Measurements from ENCODE around the gene RBMS3.

The RBMS3 gene

DNA sequence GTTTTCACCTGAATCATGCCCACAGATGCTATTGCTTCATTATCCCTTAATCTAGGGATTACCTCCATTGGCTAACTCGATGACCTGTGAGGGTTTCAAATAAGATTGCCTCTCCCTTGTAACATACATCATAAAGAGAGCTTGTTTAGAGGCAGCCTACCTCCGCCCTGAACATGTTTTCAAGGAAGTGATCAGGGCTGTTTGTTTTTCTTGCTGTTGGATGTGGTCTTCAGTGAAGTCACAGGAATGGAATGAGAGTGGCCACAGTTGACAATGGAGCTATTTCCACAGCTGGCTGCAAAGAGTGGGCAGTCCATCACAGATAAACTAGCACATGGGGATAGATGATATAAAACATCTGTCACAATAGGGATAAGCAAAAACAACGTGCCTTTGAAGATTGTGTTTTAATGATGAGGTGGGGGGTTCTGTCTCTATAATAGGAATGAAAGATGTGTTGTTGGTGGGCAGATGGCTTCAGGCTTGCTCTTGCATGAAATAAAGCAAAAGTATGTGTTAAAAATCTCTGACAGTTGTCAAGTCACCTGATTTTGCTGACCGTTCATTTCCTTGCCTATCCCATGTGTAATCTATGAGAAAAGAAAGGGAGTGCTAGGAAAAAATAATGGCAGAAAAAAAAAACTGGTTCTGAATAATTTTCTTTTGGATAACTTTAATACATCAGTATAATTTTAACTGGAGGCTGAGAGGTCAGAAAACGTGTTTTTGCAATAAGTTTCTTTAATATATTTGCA lies 642.3 kb downstream of the RBMS3 start:
- no peak for DNase-seq

DNA sequence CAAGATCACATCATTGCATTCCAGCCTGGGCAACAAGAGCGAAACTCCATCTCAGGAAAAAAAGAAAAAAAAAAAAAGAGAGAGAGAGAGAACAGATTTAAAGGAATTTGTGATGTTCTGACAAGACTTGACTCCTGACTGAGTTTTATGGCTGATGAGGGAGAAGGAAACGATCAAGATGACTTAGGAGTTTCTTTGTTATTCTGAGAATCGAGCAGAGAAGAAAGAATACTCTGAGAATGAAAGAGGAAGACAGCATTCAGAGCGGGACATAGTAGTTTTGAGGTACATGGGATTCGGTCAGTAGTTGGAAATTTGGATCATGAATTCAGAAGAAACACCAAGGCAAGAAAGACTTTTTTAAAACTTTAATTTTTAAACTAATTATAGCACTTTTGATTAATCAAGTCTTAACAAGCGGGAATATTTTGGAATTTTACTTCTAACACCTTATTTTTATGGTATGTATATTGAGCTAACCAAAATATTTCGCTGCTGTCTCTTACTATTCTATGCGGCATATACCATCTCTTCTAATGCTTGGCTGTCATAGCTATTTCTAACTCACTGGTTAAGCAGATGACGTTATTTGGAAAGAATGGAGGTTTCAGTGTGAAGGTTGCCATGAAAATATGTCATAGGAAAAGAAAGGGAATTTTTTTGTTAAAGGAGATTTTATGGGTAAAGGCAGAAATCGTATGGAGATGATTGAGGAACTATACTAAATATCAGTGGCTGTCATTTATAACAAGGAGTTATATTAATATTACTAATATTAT lies 644.1 kb downstream of the RBMS3 start:
- no peak for DNase-seq

DNA sequence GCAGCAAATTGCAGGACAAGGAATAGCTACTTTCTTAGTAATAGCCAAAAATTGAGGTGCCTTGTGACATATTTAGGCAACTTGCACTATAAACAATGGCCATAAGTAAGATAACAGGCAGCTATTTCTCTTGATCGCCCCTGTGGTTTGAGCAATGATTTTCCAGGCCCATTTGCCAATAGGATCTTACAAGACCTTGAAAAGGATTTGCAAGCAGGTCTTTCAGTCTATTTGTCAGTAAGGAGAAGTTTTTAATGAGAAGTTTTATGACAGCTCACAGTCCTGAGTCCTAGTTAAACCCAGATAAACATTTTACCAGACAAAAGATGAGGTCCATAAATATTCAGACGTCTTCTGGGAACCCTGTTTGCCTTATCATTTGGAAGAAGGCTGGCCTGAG lies 645.5 kb downstream of the RBMS3 start:
- DNase-seq, result no peak

DNA sequence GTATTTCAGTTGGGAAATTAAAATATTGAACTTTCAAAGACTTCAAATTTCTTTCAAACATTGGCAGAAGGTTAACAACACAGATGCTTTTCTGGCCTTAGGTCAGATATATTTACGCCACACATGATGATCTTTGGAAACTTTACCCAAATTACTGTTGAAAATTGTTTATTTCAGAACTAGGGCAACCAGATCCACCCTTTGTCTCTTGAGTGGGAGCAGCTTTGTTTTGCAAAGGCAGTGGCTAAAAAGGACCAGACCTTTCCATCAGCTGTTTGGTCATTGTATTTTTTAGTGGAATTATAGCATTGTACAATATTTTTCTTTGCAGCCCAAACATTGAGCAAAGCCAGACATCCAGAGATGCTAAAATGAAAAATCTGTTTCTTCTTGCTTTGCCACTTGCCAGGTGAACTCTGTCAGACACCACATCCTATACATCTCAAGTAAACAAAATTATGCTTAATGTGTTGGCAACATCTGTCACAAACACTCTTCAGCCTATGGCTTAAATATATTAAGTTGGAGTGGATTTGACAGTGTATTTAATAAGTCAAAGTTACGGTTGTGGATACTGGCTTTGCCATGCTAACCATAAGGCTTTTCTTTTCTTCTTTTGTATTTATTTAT lies 651.9 kb downstream of the RBMS3 start:
- no peak for DNase-seq

DNA sequence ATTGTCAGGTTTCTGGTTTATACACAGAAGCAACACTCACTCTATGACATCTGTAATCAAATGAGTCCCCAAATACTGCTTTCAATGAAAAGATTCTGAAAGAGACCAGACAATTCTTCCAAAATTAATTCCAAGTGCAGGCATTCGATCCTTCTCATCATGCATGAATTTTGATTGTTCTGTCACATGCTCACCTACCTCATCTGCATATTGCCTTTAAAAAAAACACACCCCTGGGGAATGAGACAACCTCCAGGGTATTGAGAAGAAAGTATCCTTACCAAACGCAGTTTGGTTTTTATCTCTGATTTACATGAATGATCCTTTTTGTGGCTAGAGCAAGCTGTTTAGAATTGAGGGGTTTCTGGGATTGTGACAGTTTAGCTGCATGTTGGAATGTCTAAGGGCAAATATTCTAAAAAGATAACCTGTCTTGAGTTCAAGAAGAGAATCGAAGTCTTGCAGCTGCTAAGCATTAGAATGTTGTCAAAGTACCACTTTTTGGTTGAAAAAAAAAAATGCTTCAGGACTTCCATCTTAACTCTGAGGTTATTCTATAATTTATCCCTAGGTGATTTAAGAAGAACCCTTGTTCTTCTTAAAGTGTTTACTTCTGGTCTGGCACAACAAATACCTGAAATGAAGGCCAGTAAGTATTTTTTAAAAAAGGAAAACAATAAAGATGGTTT lies 653.1 kb downstream of the RBMS3 start:
- DNase-seq, result no peak

DNA sequence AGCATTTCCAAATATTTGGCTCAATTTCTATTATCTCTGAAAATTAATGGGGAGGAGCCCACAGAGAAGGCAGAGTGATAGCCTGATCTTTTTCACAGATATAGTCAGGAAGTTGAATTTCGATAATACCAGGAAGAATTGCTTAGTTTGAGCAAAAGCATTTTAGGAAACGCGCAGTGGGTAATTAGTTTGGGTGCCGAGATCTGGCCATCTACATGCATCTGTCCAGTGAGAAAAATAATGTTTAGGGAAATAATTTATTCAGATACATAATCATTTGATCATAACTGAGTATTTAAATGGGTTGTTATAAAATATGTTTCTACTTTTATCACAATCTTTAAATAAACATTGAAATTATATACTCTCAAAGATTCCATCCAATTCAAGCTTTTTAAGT lies 653.9 kb downstream of the RBMS3 start:
- no peak for DNase-seq

DNA sequence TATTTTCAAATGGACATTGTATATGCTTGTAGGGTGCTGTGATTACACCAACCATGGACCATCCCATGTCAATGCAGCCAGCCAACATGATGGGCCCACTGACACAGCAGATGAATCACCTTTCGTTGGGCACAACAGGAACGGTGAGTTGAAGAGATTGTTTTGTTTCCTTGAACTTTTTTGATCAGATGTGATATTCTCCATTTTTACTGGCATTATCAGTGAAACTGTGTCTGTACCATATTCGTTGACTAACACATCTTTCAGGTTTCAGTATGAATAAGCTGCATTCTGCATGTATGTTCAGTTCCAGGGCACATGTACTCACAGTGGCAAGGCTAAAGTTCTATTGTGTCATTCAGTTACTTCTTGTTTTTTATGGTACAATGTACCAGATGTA lies 655.2 kb downstream of the RBMS3 start:
- no peak for DNase-seq

DNA sequence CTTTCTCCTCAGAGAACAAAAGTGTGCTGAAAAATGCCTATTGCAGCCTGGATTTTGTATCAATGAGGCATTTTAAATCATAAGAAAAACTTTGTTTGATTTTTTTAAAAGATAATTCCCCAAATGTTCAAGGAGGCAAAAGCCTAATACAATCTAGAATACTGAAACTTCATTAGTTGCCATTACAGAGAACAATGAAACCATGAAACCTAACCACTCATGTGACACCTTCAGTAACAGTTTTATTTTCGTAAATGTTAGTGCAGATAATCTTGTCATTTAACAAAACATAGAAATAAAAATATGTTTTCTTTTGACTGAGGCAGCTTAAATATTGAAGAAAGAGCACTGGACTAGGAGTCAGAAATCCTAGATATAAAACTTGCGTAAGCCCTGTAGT lies 655.9 kb downstream of the RBMS3 start:
- DNase-seq, result no peak

DNA sequence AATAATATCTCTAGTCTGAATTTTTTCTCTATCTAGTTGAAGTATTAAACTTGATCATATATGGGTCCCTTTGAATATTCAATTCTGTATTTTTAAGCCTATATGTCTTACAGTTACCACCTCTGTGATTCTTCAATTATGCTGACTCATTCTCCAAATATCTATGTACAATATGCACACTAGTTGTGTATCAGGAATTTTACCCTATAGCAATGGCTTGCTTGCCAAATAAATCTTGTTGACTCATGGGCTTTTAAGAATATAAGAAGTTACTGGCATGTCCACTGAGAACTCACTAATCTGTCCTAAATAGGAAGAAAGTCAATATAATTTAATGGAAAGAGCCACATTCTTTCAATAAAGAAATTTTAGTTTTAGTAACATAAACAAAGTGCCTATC lies 656.3 kb downstream of the RBMS3 start:
- no peak for DNase-seq

DNA sequence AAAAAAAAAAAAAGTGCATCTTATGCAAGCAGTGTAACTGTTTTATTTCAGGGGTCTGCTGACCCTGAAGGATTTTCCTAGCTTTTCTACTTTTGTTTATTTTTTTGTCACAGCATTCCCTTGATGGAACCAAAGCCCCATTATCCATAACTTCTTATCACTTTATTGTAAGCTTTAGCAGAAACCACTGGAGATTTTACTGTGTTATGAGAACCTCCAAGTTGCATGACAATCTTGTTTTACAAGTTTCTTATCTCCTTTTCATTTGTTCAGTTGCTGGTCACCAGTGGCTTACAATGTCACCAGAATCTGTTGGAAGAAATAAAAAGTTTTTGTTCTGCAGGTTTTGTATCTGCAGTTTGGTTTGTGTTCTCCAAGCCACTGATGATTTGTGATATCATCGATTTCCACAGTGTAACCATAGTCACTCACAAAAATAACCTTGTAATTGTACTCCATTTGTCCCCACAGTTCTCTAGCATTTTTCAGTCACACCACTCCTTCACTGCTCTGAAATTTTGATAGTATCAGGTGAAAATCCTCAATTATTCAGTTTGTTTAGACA lies 660.0 kb downstream of the RBMS3 start:
- no peak for DNase-seq

DNA sequence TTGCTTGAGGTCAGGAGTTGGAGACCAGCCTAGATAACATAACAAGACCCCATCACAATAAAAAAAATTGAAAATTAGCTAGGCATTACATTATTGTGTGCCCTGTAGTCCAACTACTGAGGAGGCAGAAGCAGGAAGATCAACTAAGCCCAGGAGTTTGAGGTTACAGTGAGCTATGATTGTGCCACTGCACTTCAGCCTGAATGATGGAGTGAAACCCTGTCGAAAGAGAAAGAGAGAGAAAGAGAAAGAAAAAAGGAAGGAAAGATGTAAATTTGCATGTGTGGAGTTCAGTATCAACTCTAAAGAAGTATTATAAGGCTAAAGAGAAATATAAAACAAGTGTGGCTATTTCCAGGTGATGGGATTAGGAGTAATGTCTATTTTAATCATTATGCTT lies 661.4 kb downstream of the RBMS3 start:
- DNase-seq, result no peak

DNA sequence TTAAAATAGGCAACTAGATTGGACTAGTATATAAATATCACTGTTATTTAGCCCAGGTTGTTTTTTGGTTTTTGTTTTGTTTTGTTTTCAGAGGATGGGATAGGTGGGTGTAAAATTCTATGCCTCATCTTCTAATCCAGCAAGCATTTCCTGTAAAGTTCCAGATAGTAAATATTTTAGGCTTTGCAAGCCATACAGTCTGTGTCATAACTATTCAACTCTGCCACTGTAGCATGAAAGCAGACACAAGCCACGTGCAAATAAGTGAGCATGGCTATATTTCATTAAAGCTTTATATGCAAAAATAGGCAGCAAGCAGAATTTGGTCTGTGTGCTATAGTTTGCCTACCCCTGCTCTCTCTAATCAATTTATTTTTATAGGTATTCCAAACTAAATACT lies 668.3 kb downstream of the RBMS3 start:
- DNase-seq, result no peak

DNA sequence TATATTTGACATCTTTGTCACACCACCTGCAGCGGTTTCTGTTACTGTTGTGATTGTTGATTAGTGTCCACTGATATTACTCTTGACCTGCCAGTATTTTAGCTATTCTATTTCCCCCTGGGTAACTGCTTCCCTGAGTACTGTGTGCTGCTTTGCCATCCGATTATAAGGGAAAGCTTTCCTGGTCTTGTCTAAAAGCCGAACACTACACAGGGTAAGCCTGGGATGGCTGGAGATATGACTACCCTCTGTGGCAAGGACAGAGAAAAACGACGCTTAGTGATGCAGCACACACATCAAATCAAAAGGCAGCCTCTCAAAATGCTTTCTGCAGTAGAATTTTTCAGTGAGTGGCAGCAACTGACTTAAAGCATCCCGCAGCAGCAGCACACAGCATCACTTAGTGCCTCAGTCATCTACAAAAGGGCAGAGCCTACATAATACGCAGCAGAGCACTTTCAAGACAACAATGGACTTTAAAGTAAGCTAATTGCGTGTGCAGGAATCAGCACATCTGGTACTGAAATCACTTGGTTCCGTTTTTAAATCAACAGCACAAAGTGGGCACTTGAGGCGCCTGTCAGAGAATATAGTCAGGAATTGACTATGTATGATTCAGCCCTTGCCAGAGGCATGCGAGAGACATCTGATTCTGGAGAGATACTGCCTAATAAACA lies 669.2 kb downstream of the RBMS3 start:
- no peak for DNase-seq

DNA sequence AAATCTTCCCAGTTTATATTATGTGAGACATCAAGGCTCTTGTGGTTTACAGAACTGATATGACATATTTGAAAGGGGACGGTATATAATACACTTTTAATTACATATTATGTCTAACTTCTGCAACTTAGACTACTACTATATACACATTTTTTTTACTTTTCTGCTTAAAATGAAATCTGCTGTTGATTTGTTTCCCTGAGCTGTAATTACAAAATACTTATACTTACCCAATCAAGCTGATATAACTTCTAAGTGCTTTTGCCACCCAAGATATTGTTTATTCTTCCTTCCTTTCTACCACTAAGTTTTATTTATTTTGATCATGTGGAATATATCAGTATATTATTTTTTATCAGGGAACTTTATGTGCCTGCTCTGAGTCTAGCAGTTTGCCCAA lies 671.6 kb downstream of the RBMS3 start:
- no peak for DNase-seq

DNA sequence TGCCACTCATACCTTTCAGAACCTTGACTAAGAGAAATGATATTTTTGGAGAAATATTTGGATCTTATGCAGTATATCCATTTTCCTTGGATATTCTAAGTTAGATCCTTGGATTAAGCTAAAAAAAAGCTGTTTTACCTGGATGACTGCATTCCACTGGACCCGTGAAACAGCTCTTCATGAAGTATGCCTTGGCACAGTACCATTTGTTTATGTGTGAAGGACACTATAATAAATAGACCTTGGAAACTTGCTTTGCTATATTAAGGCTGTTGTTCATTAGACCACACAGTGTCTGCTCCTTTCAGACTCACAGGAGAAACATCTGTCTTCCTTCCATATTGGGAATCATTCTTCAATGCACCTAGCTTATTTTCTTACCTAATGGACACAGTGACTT lies 674.5 kb downstream of the RBMS3 start:
- no peak for DNase-seq

DNA sequence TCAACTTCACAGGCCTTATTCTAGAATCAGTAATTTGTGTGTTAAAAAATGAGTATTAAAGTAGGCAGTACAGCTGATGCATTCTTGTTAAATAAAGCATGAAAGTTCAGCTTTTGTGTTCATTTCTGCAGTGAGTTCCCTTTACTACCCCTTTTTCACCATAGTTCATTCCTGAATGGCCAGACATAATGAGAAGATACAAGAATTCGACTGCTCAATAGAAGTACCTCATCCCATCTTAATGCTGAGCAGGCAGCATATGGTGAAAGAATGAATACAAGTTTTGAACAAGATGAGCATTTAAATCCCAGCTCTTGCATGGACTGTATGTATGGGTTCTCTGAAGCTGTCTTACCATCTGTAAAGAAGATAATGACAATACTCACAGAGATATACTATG lies 677.9 kb downstream of the RBMS3 start:
- no peak for DNase-seq

DNA sequence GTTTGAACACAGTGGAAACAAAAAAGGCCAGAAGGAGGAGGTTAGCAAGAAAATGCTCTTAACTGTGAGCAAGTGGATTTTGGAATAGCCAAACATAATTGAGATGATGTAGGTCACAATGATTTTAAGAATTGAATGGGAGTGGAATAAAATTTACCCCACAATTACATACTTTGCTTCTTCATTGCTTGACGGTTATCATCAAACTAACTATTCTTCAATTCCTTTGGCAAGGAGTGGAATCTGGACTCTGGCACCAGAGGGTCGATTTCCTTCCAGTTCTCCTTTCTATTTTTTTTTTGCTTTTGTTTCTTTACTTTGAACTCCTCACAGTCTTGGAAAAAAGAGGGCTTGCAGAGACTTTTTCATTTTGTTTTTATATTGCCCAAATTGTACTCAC lies 691.0 kb downstream of the RBMS3 start:
- no peak for DNase-seq

DNA sequence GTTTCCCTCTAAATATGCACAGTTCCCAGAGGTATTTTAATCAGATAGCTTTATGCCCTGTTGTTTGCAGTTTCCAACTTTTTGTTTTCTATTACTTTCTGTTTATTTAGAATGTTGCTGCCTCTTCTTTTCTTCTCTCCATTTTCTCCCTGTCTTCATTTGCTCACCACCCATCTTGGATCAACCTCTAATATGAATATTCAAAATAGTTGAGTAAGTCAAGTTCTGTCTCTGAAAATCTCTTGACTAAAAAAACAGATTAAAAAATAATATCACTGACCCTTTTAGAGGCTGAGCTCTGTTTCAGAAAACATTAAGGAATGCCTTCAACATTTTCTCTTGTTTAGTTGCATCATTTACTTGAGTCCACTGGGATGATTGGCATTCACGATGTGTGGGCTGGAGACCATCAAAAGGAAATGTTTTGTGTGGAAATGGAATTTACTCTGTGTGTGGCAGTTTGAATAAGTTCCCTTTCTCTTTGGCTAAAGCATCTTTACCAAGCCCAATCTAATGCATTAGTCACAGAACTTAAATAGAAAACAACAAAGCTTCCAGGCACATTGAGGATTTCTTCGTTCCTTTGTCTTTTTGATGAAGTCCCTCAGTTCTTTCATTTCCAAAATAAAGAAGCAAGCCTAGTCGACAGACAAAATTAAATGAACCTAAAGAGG lies 691.6 kb downstream of the RBMS3 start:
- DNase-seq, result no peak

DNA sequence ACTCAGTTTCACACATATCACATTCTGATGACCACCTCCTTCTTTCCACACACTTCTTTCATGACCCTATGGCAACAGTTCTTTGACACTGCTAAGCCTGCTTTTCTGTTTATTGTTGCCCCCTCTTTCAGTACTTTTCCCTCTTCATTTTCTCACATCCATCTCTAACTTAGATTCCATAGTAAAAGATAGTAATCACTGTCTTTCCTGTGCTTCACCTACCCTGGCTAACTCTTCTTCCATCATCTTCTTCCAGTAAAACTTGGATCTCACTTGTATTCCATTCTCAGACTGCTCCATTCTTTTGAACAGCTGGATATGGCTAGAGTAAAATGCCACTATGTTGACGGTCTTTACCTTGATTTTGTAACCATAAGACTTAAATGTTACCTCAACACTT lies 692.9 kb downstream of the RBMS3 start:
- DNase-seq, result no peak

DNA sequence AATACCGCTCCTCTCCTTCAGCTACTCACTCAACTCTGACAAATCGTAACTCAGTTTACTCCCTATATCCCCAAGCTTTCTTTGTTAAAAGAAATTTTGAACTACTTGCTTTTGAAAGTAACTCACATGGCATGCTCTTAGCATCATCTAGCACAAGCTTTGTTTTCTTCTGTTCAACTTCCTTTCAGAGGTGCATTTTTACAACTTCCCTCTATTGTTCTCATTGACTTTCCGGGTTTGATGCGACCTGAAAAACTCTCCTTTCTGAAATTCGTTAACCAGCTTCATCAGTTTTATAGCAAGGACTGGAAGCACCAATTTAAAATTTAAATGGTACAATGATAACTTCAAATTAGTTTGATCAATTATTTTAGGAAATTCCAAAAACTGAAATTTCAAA lies 696.0 kb downstream of the RBMS3 start:
- DNase-seq, result no peak

DNA sequence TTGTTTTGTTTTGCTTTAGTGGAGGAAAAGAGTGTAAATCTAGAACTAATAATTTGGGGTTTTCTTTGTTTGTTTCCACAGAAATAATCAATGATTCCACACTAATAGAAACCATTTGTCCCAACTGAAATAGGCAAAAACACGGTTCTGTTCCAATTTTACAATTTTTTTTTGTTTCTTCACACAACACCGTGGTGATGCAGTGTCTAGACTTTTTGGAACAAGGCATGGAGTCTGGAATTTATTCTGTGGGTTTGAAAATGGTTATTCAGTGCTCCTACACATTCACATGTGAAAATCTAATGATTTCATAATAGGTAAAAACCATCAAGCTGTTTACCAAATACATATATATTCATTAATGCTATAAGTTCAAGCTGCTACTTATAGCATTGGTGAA lies 696.5 kb downstream of the RBMS3 start:
- DNase-seq, result no peak

DNA sequence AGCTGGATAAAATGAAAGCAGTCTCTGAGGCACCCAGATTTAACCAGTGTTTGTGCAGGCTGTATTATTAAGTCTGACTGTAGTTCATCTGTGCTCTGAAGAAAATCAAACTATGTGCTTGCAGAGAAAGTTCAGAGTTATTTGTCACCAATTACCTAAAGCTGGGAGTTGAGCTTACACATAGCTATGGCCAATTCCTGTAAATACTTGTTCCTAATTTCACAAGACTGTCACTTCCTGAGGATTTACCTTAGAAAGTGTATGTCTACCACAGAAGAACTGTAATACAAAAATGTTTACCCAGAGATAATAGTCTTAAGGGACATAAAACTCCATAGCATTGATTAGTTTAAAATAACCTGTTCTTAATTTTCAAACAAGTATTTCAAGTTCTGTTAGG lies 697.2 kb downstream of the RBMS3 start:
- DNase-seq, result no peak

All from SIG-M5 (cell line).